Suprapubic skin (tissue), 4 donors: Measurements from ENCODE around the gene NHLRC4. TPM values are rescaled to one million over a fixed set of nuclear protein-coding genes. Genes with fewer than 3 reads are reported as not detected.

Source experiments
- DNase-seq, 2 donors: peaks; one replicate each; pipeline ENCODE4 v3.0.0-alpha.2; 2019; ENCODE audit warnings: low spot score in 2 of 2
- H3K27ac ChIP-seq: fragments of 200-600 bp; sonication (generic); one replicate; pipeline ENCODE4 v1.5.1; 2019
- H3K27me3 ChIP-seq: fragments of 200-600 bp; sonication (generic); one replicate; pipeline ENCODE4 v1.5.1; 2019
- H3K36me3 ChIP-seq: fragments of 200-600 bp; sonication (generic); one replicate; pipeline ENCODE4 v1.5.1; 2019
- H3K4me1 ChIP-seq: fragments of 200-600 bp; sonication (generic); one replicate; pipeline ENCODE4 v1.5.1; 2019
- H3K4me3 ChIP-seq: fragments of 200-600 bp; sonication (generic); one replicate; pipeline ENCODE4 v1.5.1; 2019; ENCODE audit warnings: mild to moderate bottlenecking
- H3K9me3 ChIP-seq: fragments of 200-600 bp; sonication (generic); one replicate; pipeline ENCODE4 v1.5.1; 2019
- CTCF ChIP-seq, 2 donors: fragments of 200-600 bp in 1 of 2; fragments of 450-650 bp in 1 of 2; sonication (generic) in 1 of 2; IDR thresholded peaks; one replicate each; pipeline ENCODE4 v1.5.1; 2016 to 2019; ENCODE audit warnings: antibody characterized with exemption in 2 of 2, mild to moderate bottlenecking in 1 of 2, moderate library complexity in 1 of 2
- EP300 ChIP-seq: sonication (generic); formaldehyde crosslinking; IDR thresholded peaks from one replicate; pipeline ENCODE4 v1.6.1; 2017; ENCODE audit warnings: antibody characterized with exemption
- POLR2A ChIP-seq, 2 donors: fragments of 450-650 bp; IDR thresholded peaks; one replicate each; pipeline ENCODE4 v1.6.1; 2017; ENCODE audit warnings: antibody characterized with exemption in 2 of 2, mild to moderate bottlenecking in 2 of 2, moderate library complexity in 2 of 2
- POLR2AphosphoS5 ChIP-seq, 3 donors: sonication (generic); formaldehyde crosslinking; IDR thresholded peaks; one replicate each; pipeline ENCODE4 v1.6.1; 2017; ENCODE audit warnings: antibody characterized with exemption in 3 of 3
- WGBS: methylation state at CpG from one replicate; pipeline ENCODE4 v1.1.5; 2018; 5-methylcytosine and 5-hydroxymethylcytosine counted together
- total RNA-seq, 4 donors: library from RNA; depleted of rRNA; stranded (reverse); fragments of >200 nt; gene quantifications; one replicate each; pipeline ENCODE4 v1.1.0, GENCODE V29; 2016

The NHLRC4 gene
- total RNA-seq, 4 donors from 2014 or later = 0.29 to 0.79 (median 0.35) TPM

- no peaks in the 10 kb centered on the region for H3K9me3 ChIP-seq
- no peak for DNase-seq
- H3K27me3 ChIP-seq = no peaks in the 10 kb centered on the region
- no peak overlapping the region for H3K4me3 ChIP-seq
- H3K36me3 ChIP-seq = peaks cover 35% of the 10 kb centered on the region
- TF ChIP-seq POLR2AphosphoS5 (IDR thresholded peaks at IDR 0.05) = no peak
- TF ChIP-seq POLR2A (IDR thresholded peaks at IDR 0.05) = no peak
- TF ChIP-seq EP300 = no peak
- TF ChIP-seq CTCF (IDR thresholded peaks at IDR 0.05) = no peak
- H3K4me1 ChIP-seq = peaks cover 27% of the 10 kb centered on the region
- no peak overlapping the region for H3K27ac ChIP-seq
- 64% methylated on average over 3 of the region's 17 CpGs for WGBS
These were observed 30.1 kb upstream of the NHLRC4 start for GRCh38 chr16:536746-537145.

GRCh38 chr16:537415-538335, 29.1 kb upstream of the NHLRC4 start:
- 97% methylated on average over 43 of the region's 60 CpGs for WGBS
- peaks cover 35% of the 10 kb centered on the region for H3K36me3 ChIP-seq

GRCh38 chr16:539901-540530, 26.8 kb upstream of the NHLRC4 start:
- H3K4me3 ChIP-seq = no peak overlapping the region
- H3K4me1 ChIP-seq = peaks cover 9% of the 10 kb centered on the region
- no peaks in the 10 kb centered on the region for H3K27me3 ChIP-seq
- H3K9me3 ChIP-seq = no peaks in the 10 kb centered on the region
- H3K36me3 ChIP-seq = peaks cover 35% of the 10 kb centered on the region
- DNase-seq = no peak
- TF ChIP-seq EP300 (no peak), POLR2A (IDR thresholded peaks at IDR 0.05) (no peak), CTCF (IDR thresholded peaks at IDR 0.05) (no peak)
- H3K27ac ChIP-seq = no peak overlapping the region
- 88% methylated on average over 31 of the region's 34 CpGs for WGBS

More at GRCh38 chr16:537415-538335, 29.1 kb upstream of the NHLRC4 start:
- no peak overlapping the region for H3K27ac ChIP-seq
- DNase-seq = no peak
- H3K4me3 ChIP-seq = no peak overlapping the region
- no peak for TF ChIP-seq CTCF (IDR thresholded peaks at IDR 0.05)
- H3K27me3 ChIP-seq = no peaks in the 10 kb centered on the region
- no peaks in the 10 kb centered on the region for H3K9me3 ChIP-seq
- peaks cover 27% of the 10 kb centered on the region for H3K4me1 ChIP-seq

- no peak overlapping the region for H3K4me3 ChIP-seq
- H3K36me3 ChIP-seq = peaks cover 35% of the 10 kb centered on the region
- H3K27me3 ChIP-seq = no peaks in the 10 kb centered on the region
- TF ChIP-seq EP300 (no peak), POLR2A (IDR thresholded peaks at IDR 0.05) (no peak)
- no peak overlapping the region for H3K27ac ChIP-seq
- WGBS = 92% methylated on average over 17 of the region's 29 CpGs
- H3K9me3 ChIP-seq = no peaks in the 10 kb centered on the region
- peaks cover 1% of the 10 kb centered on the region for H3K4me1 ChIP-seq
- DNase-seq = no peak
These were observed 26.0 kb upstream of the NHLRC4 start for GRCh38 chr16:540645-541340.

GRCh38 chr16:543301-544164, 23.3 kb upstream of the NHLRC4 start:
- Histone ChIP-seq H3K4me3 (no peak overlapping the region), H3K36me3 (peaks cover 31% of the 10 kb centered on the region), H3K4me1 (peaks cover 7% of the 10 kb centered on the region), H3K9me3 (no peaks in the 10 kb centered on the region), H3K27me3 (no peaks in the 10 kb centered on the region), H3K27ac (no peak overlapping the region)
- DNase-seq = no peak
- no peak for TF ChIP-seq POLR2A (IDR thresholded peaks at IDR 0.05)
- WGBS = 81% methylated on average over 13 of the region's 51 CpGs
